Tibial nerve (tissue), 4 donors: ENCODE results near the gene ZCCHC24.

Experiments used
- CTCF ChIP-seq, 5 experiments: fragments of 200-600 bp in 3 of 5; fragments of 450-650 bp in 2 of 5; sonication (generic) in 3 of 5; IDR thresholded peaks; one replicate each; pipeline ENCODE4 v1.5.1; 2016 to 2019; ENCODE audit warnings: antibody characterized with exemption in 5 of 5, mild to moderate bottlenecking in 3 of 5, moderate library complexity in 2 of 5
- EP300 ChIP-seq, 2 donors: sonication (generic); formaldehyde crosslinking; IDR thresholded peaks; one replicate each; pipeline ENCODE4 v1.6.1; 2017; ENCODE audit warnings: antibody characterized with exemption in 2 of 2, mild to moderate bottlenecking in 1 of 2
- POLR2A ChIP-seq, 2 donors: fragments of 450-650 bp; IDR thresholded peaks; one replicate each; pipeline ENCODE4 v1.6.1; 2017; ENCODE audit warnings: antibody characterized with exemption in 2 of 2, mild to moderate bottlenecking in 2 of 2, moderate library complexity in 2 of 2

DNA sequence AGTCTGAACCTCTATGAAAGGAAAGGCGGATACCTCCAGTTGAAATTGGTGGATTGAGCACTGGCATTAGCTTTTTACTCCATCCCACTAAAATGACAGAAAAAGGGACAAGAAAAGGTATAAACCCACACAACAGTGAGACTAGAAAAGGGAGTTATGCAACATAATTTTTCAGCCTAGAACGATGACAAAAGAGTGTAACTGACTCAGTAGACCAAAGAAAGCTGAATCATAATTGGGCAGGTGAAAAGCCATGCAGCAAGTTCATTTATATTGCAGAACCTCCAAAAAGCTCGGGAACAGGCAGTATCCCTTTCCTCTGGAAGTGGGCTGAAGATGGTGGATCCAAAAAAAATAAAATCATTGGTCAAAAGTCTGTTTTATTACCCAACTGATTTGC is 30.5 kb upstream of the ZCCHC24 start:
- TF ChIP-seq CTCF (IDR thresholded peaks at IDR 0.05) (no peak), POLR2A (IDR thresholded peaks at IDR 0.05) (no peak), EP300 (IDR thresholded peaks at IDR 0.05) (no peak)
